Sigmoid colon (tissue), 7 donors: ENCODE data around the gene CCL4. TPM values are rescaled to one million over a fixed set of nuclear protein-coding genes. Genes with fewer than 3 reads are reported as not detected.

ENCODE experiments used
- DNase-seq: peaks from one replicate; pipeline ENCODE4 v3.0.0-alpha.2; 2019
- H3K27ac ChIP-seq, 4 donors: fragments of 200-600 bp; sonication (generic); one replicate each; pipeline ENCODE4 v1.5.1; 2016 to 2019; ENCODE audit warnings: mild to moderate bottlenecking in 1 of 4
- H3K27me3 ChIP-seq, 3 donors: fragments of 200-600 bp; sonication (generic); one replicate each; pipeline ENCODE4 v1.5.1; 2019; ENCODE audit warnings: mild to moderate bottlenecking in 1 of 3
- H3K36me3 ChIP-seq, 4 donors: fragments of 200-600 bp; sonication (generic); one replicate each; pipeline ENCODE4 v1.5.1; 2016 to 2019
- H3K4me1 ChIP-seq, 4 donors: fragments of 200-600 bp; sonication (generic); one replicate each; pipeline ENCODE4 v1.5.1; 2017 to 2019
- H3K4me3 ChIP-seq, 4 donors: fragments of 200-600 bp; sonication (generic); one replicate each; pipeline ENCODE4 v1.5.1; 2017 to 2019; ENCODE audit warnings: mild to moderate bottlenecking in 2 of 4, moderate library complexity in 1 of 4
- H3K9me3 ChIP-seq, 4 donors: fragments of 200-600 bp in 3 of 4; sonication (generic) in 3 of 4; one replicate each; pipeline versions ENCODE4 v1.5.1 to v1.6.1; 2013 to 2019
- CTCF ChIP-seq, 4 experiments: fragments of 450-650 bp in 3 of 4; fragments of 200-600 bp in 1 of 4; IDR thresholded peaks; one replicate each; pipeline ENCODE4 v1.5.1; 2016 to 2019; ENCODE audit warnings: antibody characterized with exemption in 4 of 4, mild to moderate bottlenecking in 3 of 4, moderate library complexity in 2 of 4
- EP300 ChIP-seq, 4 donors: sonication (generic); formaldehyde crosslinking; IDR thresholded peaks; one replicate each; pipeline ENCODE4 v1.6.1; 2017; ENCODE audit warnings: antibody characterized with exemption in 4 of 4
- POLR2A ChIP-seq, 2 donors: fragments of 450-650 bp; IDR thresholded peaks; one replicate each; pipeline ENCODE4 v1.6.1; 2016; ENCODE audit warnings: antibody characterized with exemption in 2 of 2, mild to moderate bottlenecking in 2 of 2, moderate library complexity in 2 of 2
- POLR2AphosphoS5 ChIP-seq, 4 donors: sonication (generic); formaldehyde crosslinking; IDR thresholded peaks; one replicate each; pipeline ENCODE4 v1.6.1; 2017; ENCODE audit warnings: antibody characterized with exemption in 4 of 4
- WGBS, 2 donors: extraction: QIAGEN DNeasy Blood & Tissue Kit; methylation state at CpG; one replicate each; pipeline ENCODE4 v1.1.7; 2013; 5-methylcytosine and 5-hydroxymethylcytosine counted together
- intact Hi-C: fragments of 100-400 bp; cut with DNase I; formaldehyde crosslinking; loops from one replicate; pipeline ENCODE4 v1.15.1; 2023
- polyA plus RNA-seq, 3 donors: library from polyadenylated mRNA; stranded (reverse); fragments of 200-250 nt; gene quantifications; one replicate each; pipeline ENCODE4 v1.2.3, GENCODE V29; 2013
- total RNA-seq, 4 donors: library from RNA; depleted of rRNA; stranded (reverse); fragments of >200 nt; gene quantifications; one replicate each; pipeline ENCODE4 v1.1.0, GENCODE V29; 2016
- donor health status: healthy with polysubstance abuse.
- donor health status: Bipolar disorder and iron deficiency.
- donor health status: healthy.

Gene CCL4
- total and polyA plus RNA-seq, 7 donors: 0.16 to 12.7 (median 3.0) TPM; not detected in 1

DNA sequence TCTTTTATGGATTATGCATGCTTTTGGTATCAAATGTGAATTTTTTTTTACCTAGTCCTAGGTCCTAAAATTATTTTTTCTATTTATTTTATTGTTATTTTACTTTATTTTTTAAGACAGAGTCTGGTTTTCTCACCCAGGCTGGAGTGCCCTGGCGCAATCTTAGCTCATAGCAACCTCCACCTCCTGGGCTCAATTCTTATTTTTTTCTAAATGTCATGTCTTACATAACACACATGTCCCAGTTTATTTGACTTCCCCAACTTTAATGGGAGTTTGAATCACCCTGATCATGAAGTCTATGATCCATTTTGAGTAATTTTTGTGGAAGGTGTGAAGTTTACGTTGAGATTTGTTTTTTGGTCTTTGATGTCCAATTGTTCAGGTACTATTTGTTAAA, 42.8 kb upstream of the CCL4 start:
- H3K4me1 ChIP-seq: no peaks in the 10 kb centered on the region
- TF ChIP-seq EP300 (IDR thresholded peaks at IDR 0.05): no peak
- TF ChIP-seq POLR2A (IDR thresholded peaks at IDR 0.05): no peak
- TF ChIP-seq POLR2AphosphoS5 (IDR thresholded peaks at IDR 0.05): no peak
- no peak for TF ChIP-seq CTCF (IDR thresholded peaks at IDR 0.05)
- 88 to 97% methylated on average over 2 of the region's 2 CpGs for WGBS, 2 donors
- DNase-seq: no peak
- intact Hi-C loops: no loop called here
- no peak overlapping the region for H3K4me3 ChIP-seq
- H3K9me3 ChIP-seq: no peaks in the 10 kb centered on the region
- H3K36me3 ChIP-seq: no peaks in the 10 kb centered on the region
- no peak overlapping the region for H3K27ac ChIP-seq
- H3K27me3 ChIP-seq: no peaks in the 10 kb centered on the region

GRCh38 chr17:36063786-36064541, 39.7 kb upstream of the CCL4 start, which contains the start of gene CCL18:
TSS of gene CCL18 (plus strand) at chr17:36064272. CDS start at chr17:36064343, 71 bp downstream.
- intact Hi-C loops: no loop called here
- Histone ChIP-seq H3K4me3 (no peak within 1 kb of the TSS), H3K27ac (no peak within 1 kb of the TSS), H3K4me1 (no peaks in the 10 kb centered on the region), H3K9me3 (no peaks in the 10 kb centered on the region), H3K27me3 (no peaks in the 10 kb centered on the region), H3K36me3 (no peaks in the 10 kb centered on the region)
- 82 to 83% methylated on average over 5 of the region's 5 CpGs for WGBS, 2 donors
- DNase-seq: no peak
- TF ChIP-seq EP300 (IDR thresholded peaks at IDR 0.05) (no peak), CTCF (IDR thresholded peaks at IDR 0.05) (no peak), POLR2AphosphoS5 (IDR thresholded peaks at IDR 0.05) (no peak)

GRCh38 chr17:36066365-36066985, 37.2 kb upstream of the CCL4 start:
- Histone ChIP-seq H3K9me3 (no peaks in the 10 kb centered on the region), H3K4me3 (no peak overlapping the region), H3K36me3 (no peaks in the 10 kb centered on the region), H3K4me1 (no peaks in the 10 kb centered on the region), H3K27ac (no peak overlapping the region), H3K27me3 (no peaks in the 10 kb centered on the region)
- intact Hi-C loops: no loop called here
- no peak for DNase-seq
- WGBS, 2 donors: 80 to 87% methylated on average over 6 of the region's 6 CpGs
- TF ChIP-seq POLR2AphosphoS5 (IDR thresholded peaks at IDR 0.05) (no peak), EP300 (IDR thresholded peaks at IDR 0.05) (no peak), POLR2A (IDR thresholded peaks at IDR 0.05) (no peak), CTCF (IDR thresholded peaks at IDR 0.05) (no peak)

- Histone ChIP-seq H3K4me3 (no peak overlapping the region), H3K9me3 (no peaks in the 10 kb centered on the region), H3K36me3 (no peaks in the 10 kb centered on the region), H3K4me1 (no peaks in the 10 kb centered on the region), H3K27me3 (no peaks in the 10 kb centered on the region), H3K27ac (no peak overlapping the region)
- DNase-seq: no peak
- intact Hi-C loops: no loop called here
- 78 to 85% methylated on average over 3 of the region's 3 CpGs for whole genome bisulfite sequencing, 2 donors
- TF ChIP-seq CTCF (IDR thresholded peaks at IDR 0.05) (no peak), POLR2AphosphoS5 (IDR thresholded peaks at IDR 0.05) (no peak), POLR2A (IDR thresholded peaks at IDR 0.05) (no peak), EP300 (IDR thresholded peaks at IDR 0.05) (no peak)
These were observed 35.1 kb upstream of the CCL4 start for GRCh38 chr17:36068524-36068923.
